SU-DHL-6 (cell line): ENCODE data around the gene SBNO2.

ENCODE experiments used
- H2AFZ ChIP-seq: fragments of 200-600 bp; sonication (generic); 2 replicates; pipeline ENCODE4 v1.6.1; 2014; ENCODE audit warnings: low read depth, mild to moderate bottlenecking, moderate library complexity, mixed read lengths, antibody characterized with exemption, low read length; ENCODE audit not compliant: severe bottlenecking
- H3F3A ChIP-seq: fragments of 200-600 bp; shearing (Covaris generic); 2 replicates; pipeline ENCODE4 v1.6.0; 2016; ENCODE audit warnings: antibody characterized with exemption, mild to moderate bottlenecking; ENCODE audit not compliant: insufficient read depth
- H3K27ac ChIP-seq: fragments of 200-600 bp; sonication (generic); 2 replicates; pipeline ENCODE4 v1.5.1; 2016; ENCODE audit warnings: low read depth, mild to moderate bottlenecking, low read length, moderate library complexity, mixed read lengths
- H3K27me3 ChIP-seq: fragments of 200-600 bp; sonication (generic), shearing (Covaris generic); 2 replicates; pipeline ENCODE4 v1.6.0; 2014; ENCODE audit warnings: mild to moderate bottlenecking, low read length
- H3K36me3 ChIP-seq: fragments of 200-600 bp; sonication (generic); 2 replicates; pipeline ENCODE4 v1.6.1; 2014; ENCODE audit warnings: mild to moderate bottlenecking, low read length, mixed read lengths
- H3K4me2 ChIP-seq: fragments of 300-600, 200-600 bp; shearing (Covaris generic), sonication (generic); 2 replicates; pipeline ENCODE4 v1.6.0; 2014; ENCODE audit warnings: low read length, low read depth, mild to moderate bottlenecking; ENCODE audit not compliant: poor library complexity, severe bottlenecking
- H3K4me3 ChIP-seq: fragments of 200-600 bp; sonication (generic); 2 replicates; pipeline ENCODE4 v1.5.1; 2014; ENCODE audit warnings: antibody characterized with exemption, low read length, mild to moderate bottlenecking, mixed read lengths; ENCODE audit not compliant: insufficient read depth, poor library complexity, severe bottlenecking
- H3K79me2 ChIP-seq: fragments of 200-600 bp; sonication (generic); 2 replicates; pipeline ENCODE4 v1.6.1; 2014; ENCODE audit warnings: mild to moderate bottlenecking, low read length, moderate library complexity; ENCODE audit not compliant: insufficient read depth
- H3K9ac ChIP-seq: fragments of 200-600 bp; sonication (generic); 2 replicates; pipeline ENCODE4 v1.7.0; 2014; ENCODE audit warnings: mild to moderate bottlenecking, low read length
- H3K9me2 ChIP-seq: fragments of 200-600 bp; sonication (generic); replicated peaks from 2 replicates; pipeline ENCODE4 v1.6.1; 2014; ENCODE audit warnings: low read length; ENCODE audit not compliant: insufficient read depth
- H3K9me3 ChIP-seq: fragments of 200-600 bp; sonication (generic); 2 replicates; pipeline ENCODE4 v1.6.1; 2014; ENCODE audit warnings: low read length, mixed read lengths; ENCODE audit not compliant: insufficient read depth
- H4K20me1 ChIP-seq: fragments of 200-600 bp; sonication (generic); 2 replicates; pipeline ENCODE4 v1.6.1; 2014; ENCODE audit warnings: low read depth, mild to moderate bottlenecking, antibody characterized with exemption, low read length, moderate library complexity, mixed read lengths
- EZH2phosphoT487 ChIP-seq: fragments of 200-600 bp; sonication (generic), shearing (Covaris generic); conservative IDR thresholded peaks from 2 replicates; pipeline ENCODE4 v1.6.1; 2018; ENCODE audit warnings: mild to moderate bottlenecking, antibody characterized with exemption, low read length, moderate library complexity, mixed read lengths
- TF ChIP-seq, protein P1 (sequence below): fragments of 200-600 bp; sonication (generic); IDR thresholded peaks from one replicate; pipeline ENCODE4 v1.5.1; 2017; ENCODE audit warnings: antibody characterized with exemption, mild to moderate bottlenecking, low read length, moderate library complexity; ENCODE audit not compliant: insufficient read depth, poor library complexity, severe bottlenecking

Gene SBNO2

DNA sequence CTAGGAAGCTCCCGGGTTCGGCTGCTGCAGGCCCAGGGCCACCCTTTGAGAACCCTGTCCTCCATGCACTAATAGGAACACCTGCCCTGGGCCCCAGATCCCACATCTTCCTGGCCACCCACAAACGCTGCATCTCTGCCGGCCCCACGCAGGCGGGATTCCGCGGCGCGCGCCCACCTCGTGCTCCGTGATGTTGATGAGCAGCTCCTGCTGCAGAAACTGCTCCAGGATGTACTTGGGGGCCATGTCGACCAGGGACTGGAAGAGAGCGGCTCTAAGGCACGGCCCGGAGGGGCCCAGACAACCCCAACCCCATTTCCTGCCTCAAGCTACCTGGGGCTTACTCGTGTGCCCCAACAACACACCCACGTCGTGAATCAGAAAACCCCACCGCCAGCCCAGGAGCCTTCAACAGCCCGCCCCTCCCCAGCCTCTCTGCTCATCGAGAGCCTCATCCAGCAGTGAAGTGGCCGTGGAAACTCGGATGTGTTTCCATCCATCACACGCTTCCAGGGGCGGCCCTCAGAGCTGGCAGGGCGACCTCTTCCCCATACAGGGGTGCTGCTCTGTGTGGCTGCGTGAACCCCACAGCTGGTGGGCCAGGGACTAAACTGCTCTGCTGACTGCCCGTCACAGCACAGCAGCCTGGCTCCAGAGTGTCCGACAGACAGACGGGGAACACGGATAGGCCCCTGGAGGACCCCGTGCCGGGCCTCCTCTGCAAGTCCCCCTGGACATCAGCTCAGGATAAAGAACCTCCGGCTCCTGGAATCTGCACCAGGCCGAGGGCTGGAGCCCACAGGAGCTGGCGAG is 83.1 kb downstream of the SBNO2 start:
- H3K27ac ChIP-seq = no peak overlapping the region
- TF ChIP-seq, protein P1, sequence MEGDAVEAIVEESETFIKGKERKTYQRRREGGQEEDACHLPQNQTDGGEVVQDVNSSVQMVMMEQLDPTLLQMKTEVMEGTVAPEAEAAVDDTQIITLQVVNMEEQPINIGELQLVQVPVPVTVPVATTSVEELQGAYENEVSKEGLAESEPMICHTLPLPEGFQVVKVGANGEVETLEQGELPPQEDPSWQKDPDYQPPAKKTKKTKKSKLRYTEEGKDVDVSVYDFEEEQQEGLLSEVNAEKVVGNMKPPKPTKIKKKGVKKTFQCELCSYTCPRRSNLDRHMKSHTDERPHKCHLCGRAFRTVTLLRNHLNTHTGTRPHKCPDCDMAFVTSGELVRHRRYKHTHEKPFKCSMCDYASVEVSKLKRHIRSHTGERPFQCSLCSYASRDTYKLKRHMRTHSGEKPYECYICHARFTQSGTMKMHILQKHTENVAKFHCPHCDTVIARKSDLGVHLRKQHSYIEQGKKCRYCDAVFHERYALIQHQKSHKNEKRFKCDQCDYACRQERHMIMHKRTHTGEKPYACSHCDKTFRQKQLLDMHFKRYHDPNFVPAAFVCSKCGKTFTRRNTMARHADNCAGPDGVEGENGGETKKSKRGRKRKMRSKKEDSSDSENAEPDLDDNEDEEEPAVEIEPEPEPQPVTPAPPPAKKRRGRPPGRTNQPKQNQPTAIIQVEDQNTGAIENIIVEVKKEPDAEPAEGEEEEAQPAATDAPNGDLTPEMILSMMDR = no peak
- TF ChIP-seq EZH2phosphoT487 = no peak
- H2AFZ ChIP-seq = no peak overlapping the region
- H3K9me2 ChIP-seq = no peaks in the 10 kb centered on the region
- no peak overlapping the region for H3K9ac ChIP-seq
- H3K79me2 ChIP-seq = peaks cover 23% of the 10 kb centered on the region
- H3K36me3 ChIP-seq = no peaks in the 10 kb centered on the region
- no peaks in the 10 kb centered on the region for H4K20me1 ChIP-seq
- H3K27me3 ChIP-seq = no peaks in the 10 kb centered on the region
- no peak overlapping the region for H3K4me3 ChIP-seq
- H3F3A ChIP-seq = peaks cover 23% of the 10 kb centered on the region
- no peak overlapping the region for H3K4me2 ChIP-seq
- H3K9me3 ChIP-seq = no peaks in the 10 kb centered on the region

DNA sequence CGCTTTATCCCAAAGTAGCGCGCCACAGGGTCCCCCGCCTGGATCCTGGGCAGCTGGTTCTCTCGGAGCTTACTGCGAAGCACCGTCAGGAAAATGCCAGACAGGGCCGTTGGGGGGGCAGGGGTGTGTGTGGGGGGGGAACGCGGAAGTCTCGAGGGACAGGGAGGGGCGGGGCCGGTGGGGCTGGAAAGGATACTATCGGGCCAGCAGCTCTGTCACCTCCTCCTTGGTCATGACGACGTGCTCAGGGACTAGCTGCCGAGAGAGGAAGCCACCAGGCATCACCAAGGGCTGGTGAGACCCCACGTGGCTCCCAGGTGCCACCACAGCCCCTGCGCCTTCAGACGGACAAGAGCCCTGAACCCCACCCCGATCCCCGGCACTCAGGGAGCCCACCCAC is 84.2 kb downstream of the SBNO2 start:
- no peaks in the 10 kb centered on the region for H3K9me2 ChIP-seq
- no peak overlapping the region for H2AFZ ChIP-seq
- peaks cover 23% of the 10 kb centered on the region for H3F3A ChIP-seq
- H4K20me1 ChIP-seq = no peaks in the 10 kb centered on the region
- H3K9me3 ChIP-seq = no peaks in the 10 kb centered on the region
- no peak overlapping the region for H3K4me3 ChIP-seq
- no peaks in the 10 kb centered on the region for H3K36me3 ChIP-seq
- no peak overlapping the region for H3K27ac ChIP-seq
- no peak overlapping the region for H3K4me2 ChIP-seq
- H3K27me3 ChIP-seq = no peaks in the 10 kb centered on the region
- no peak overlapping the region for H3K9ac ChIP-seq
- TF ChIP-seq, protein P1 = no peak
- TF ChIP-seq EZH2phosphoT487 = no peak
- peaks cover 21% of the 10 kb centered on the region for H3K79me2 ChIP-seq

DNA sequence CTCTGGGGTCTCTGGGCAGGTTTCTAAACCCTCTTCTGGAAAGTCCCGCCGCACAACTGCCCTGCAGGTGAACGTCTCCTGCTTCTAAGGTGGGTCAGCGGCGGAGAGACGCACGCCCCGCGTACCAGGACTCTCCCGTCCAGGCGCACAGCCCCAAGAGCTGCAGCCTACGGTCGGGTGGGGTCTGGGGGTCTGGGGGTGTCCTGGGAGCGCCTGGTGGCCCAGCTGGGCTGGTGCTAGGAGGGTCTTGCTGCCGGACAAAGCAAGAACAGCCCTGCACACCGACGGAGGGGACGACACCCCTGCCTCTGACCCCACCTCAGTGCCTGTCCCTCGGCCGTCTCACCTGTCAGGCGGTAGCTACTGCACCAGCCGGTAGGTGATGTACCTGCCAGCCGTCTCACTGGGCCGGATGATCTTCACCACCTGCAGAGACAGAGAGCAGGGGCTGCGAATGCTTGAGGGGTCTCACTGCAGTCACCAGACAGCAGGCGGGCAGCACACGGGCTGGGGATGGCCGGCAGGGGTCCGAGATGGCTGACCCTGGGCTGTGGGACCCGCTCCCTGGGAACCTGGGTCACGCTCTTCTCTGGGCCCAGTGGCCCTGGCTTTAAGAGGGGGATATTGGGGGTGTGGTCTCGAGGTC is 84.8 kb downstream of the SBNO2 start:
- no peaks in the 10 kb centered on the region for H3K36me3 ChIP-seq
- H3K9me2 ChIP-seq = no peaks in the 10 kb centered on the region
- H3K27me3 ChIP-seq = no peaks in the 10 kb centered on the region
- peaks cover 24% of the 10 kb centered on the region for H3F3A ChIP-seq
- H3K9ac ChIP-seq = no peak overlapping the region
- H4K20me1 ChIP-seq = no peaks in the 10 kb centered on the region
- TF ChIP-seq EZH2phosphoT487 = no peak
- TF ChIP-seq, protein P1 = no peak
- H3K79me2 ChIP-seq = peaks cover 15% of the 10 kb centered on the region
- H3K4me2 ChIP-seq = no peak overlapping the region
- H3K4me3 ChIP-seq = no peak overlapping the region
- no peaks in the 10 kb centered on the region for H3K9me3 ChIP-seq
- H3K27ac ChIP-seq = no peak overlapping the region
- no peak overlapping the region for H2AFZ ChIP-seq
